Muscle layer of colon (tissue), 2 donors: Measurements from ENCODE around the gene BMP5.

Experiments used
- H3K27ac ChIP-seq: one replicate; pipeline ENCODE4 v1.7.0; 2013; ENCODE audit warnings: low read depth, mild to moderate bottlenecking, low read length, moderate library complexity
- H3K27me3 ChIP-seq, 2 donors: one replicate each; pipeline ENCODE4 v1.7.0; 2013; ENCODE audit warnings: low read length in 2 of 2, mild to moderate bottlenecking in 2 of 2; ENCODE audit not compliant: insufficient read depth in 2 of 2, control insufficient read depth in 1 of 2
- H3K36me3 ChIP-seq: one replicate; pipeline ENCODE4 v1.7.0; 2013; ENCODE audit warnings: mild to moderate bottlenecking, low read length; ENCODE audit not compliant: insufficient read depth
- H3K4me1 ChIP-seq: one replicate; pipeline ENCODE4 v1.7.0; 2013; ENCODE audit warnings: mild to moderate bottlenecking, low read length; ENCODE audit not compliant: insufficient read depth
- H3K4me3 ChIP-seq, 2 donors: one replicate each; pipeline ENCODE4 v1.7.0; 2013; ENCODE audit warnings: low read length in 2 of 2, low read depth in 1 of 2, mild to moderate bottlenecking in 1 of 2, moderate library complexity in 1 of 2
- H3K9ac ChIP-seq: one replicate; pipeline ENCODE4 v1.7.0; 2013; ENCODE audit warnings: low read length
- H3K9me3 ChIP-seq: one replicate; pipeline ENCODE4 v1.7.0; 2013; ENCODE audit warnings: mild to moderate bottlenecking, low read length
- donor health status: abdominal sarcoma.
- donor health status: Adenocarcinoma of cecum.

The BMP5 gene

DNA sequence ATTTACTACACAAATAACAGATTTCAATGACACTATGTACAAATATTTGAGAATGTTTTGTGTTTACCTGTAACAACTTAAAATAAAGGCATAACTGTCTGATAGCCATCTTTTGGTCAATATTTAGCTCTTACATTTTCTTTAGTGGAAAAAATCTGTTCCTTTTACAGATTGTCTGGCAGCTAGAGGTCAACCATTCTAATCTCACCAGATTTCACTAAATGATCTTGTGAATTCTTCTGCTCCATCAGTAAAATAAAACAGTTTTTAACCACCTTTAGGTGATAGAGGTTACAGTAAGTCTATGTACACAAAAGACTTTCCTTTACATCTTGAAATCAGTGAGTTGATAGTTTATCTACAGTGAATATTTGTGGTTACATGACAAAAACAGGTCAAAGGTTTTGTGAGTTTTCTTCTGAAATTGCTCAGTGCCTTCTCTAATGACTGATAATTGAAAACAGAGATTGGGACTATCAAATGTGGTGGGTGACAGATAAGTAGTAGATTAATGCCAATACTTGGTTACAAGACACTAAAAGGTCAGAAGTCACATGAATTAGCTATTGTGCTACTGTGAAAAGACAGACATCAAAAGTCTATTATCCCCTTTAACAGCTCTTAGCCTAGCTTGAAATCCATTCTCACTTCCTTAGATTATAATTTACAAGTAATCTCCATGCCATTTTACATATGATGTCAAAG is 47.4 kb downstream of the BMP5 start:
- H3K9ac ChIP-seq: no peak overlapping the region
- no peak overlapping the region for H3K27ac ChIP-seq
- no peaks in the 10 kb centered on the region for H3K27me3 ChIP-seq
- H3K4me1 ChIP-seq: peaks cover 18% of the 10 kb centered on the region
- no peaks in the 10 kb centered on the region for H3K9me3 ChIP-seq
- no peaks in the 10 kb centered on the region for H3K36me3 ChIP-seq
- H3K4me3 ChIP-seq: no peak overlapping the region

DNA sequence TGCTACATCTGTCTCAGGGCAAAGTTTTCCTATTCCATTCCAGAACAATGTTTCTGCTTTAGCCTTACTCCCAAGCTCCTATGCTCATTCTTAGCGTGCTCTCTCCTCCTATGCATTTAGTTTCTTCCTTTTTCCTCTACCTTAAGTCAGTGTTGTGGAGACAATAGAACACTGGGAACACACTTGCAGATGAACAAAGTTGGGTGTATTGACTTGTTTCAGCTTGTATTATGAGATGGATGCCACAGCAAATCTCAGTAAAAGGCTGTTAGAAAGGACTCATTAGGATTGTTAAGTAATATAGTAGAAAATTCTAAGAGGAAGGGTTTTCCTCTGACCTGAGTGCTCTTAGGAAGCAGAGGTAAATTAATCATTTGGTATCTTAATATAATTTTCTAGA is 48.4 kb downstream of the BMP5 start:
- Histone ChIP-seq H3K4me3 (no peak overlapping the region), H3K9ac (no peak overlapping the region), H3K9me3 (no peaks in the 10 kb centered on the region), H3K36me3 (no peaks in the 10 kb centered on the region), H3K27ac (no peak overlapping the region), H3K4me1 (peaks cover 18% of the 10 kb centered on the region), H3K27me3 (no peaks in the 10 kb centered on the region)

DNA sequence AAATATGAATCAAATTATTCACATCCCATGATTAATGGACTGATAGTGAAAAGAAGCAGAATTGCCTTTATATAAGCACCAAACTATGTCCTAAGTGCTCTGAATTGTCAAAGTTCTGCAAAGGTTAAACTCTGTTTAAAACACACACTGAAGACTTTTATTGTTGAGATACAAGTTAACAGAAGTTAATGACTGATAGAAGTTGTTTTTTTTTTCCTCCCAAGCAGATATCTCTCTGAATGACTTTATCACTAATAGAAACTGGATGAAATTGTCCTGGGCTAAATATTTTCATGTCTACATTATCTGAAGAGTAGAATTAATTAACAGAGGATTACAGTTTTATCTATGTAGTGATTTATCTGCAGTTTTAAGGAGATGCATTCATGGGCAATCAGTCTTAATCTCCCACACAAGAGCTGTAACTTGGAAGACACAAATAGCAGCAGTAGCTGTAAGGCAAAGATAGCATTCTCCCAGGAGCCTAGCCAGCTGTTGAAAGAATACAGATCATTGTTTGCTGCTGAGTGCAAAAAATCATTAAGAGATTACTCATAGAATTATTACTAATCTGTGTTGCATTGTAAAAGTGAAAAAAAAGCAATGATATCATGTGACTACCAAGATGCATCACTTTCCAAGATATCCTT is 49.9 kb downstream of the BMP5 start:
- H3K9me3 ChIP-seq: no peaks in the 10 kb centered on the region
- H3K9ac ChIP-seq: no peak overlapping the region
- H3K27me3 ChIP-seq: no peaks in the 10 kb centered on the region
- no peaks in the 10 kb centered on the region for H3K36me3 ChIP-seq
- peaks cover 18% of the 10 kb centered on the region for H3K4me1 ChIP-seq
- no peak overlapping the region for H3K27ac ChIP-seq
- no peak overlapping the region for H3K4me3 ChIP-seq

DNA sequence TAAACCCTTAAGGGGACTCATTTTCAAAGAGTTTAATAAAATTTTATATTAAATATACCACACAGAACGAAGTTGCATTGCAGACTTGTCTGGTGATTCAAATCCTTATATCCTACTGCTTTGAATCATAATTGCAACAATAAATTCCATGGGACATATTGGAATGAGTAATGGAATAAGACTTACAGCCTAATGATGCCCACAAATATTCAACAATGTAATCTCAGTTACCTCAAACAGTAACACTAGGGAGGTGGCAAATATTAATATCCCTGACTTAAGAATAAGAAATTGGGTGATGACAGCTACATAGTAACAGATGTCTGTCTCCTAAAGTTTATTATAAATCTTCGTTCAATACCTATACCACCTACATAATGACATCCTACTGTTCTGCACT is 52.6 kb downstream of the BMP5 start:
- Histone ChIP-seq H3K9ac (no peak overlapping the region), H3K27me3 (no peaks in the 10 kb centered on the region), H3K27ac (no peak overlapping the region), H3K4me1 (peaks cover 18% of the 10 kb centered on the region), H3K9me3 (no peaks in the 10 kb centered on the region), H3K4me3 (no peak overlapping the region), H3K36me3 (no peaks in the 10 kb centered on the region)

DNA sequence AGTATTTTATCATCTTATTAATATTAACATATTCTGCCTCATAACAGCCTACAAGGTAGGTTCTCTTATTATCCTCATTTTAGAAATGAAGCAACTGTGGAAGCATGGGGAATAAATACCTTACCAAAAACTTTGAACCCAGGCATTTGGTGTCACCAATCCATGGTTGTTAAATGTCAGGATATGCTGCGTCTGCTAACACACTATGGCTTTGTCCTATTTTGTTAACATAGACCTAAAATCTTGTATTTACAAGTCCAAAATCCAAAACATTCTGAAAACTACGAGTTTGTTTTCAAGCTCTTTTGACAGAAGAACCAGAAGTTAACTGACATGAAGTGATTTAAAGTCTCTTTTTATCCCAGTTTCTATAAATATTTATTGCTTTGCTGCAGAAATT is 53.4 kb downstream of the BMP5 start:
- H3K9ac ChIP-seq: no peak overlapping the region
- H3K36me3 ChIP-seq: no peaks in the 10 kb centered on the region
- H3K4me3 ChIP-seq: no peak overlapping the region
- no peaks in the 10 kb centered on the region for H3K9me3 ChIP-seq
- H3K27me3 ChIP-seq: no peaks in the 10 kb centered on the region
- peaks cover 18% of the 10 kb centered on the region for H3K4me1 ChIP-seq
- H3K27ac ChIP-seq: no peak overlapping the region

DNA sequence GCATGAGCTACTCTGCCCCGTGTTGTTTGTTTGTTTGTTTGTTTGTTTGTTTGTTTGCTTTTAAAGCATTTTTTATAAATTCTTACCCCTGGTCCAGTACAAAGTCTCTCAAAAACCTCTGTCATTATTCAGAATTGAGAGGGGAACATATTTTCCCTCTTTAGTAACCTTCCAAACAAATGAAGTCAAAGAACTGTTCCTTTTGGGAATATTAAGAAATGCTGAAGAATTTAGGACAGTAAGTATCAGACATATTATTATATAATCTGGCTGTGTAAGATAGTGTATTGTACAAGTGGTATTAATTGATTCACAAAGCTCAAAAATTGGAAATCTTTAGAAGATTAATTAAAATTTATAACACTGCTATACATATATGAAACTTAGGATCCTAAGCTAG is 54.7 kb downstream of the BMP5 start:
- Histone ChIP-seq H3K27ac (no peak overlapping the region), H3K9ac (no peak overlapping the region), H3K27me3 (no peaks in the 10 kb centered on the region), H3K4me3 (no peak overlapping the region), H3K9me3 (no peaks in the 10 kb centered on the region), H3K4me1 (peaks cover 15% of the 10 kb centered on the region), H3K36me3 (no peaks in the 10 kb centered on the region)

DNA sequence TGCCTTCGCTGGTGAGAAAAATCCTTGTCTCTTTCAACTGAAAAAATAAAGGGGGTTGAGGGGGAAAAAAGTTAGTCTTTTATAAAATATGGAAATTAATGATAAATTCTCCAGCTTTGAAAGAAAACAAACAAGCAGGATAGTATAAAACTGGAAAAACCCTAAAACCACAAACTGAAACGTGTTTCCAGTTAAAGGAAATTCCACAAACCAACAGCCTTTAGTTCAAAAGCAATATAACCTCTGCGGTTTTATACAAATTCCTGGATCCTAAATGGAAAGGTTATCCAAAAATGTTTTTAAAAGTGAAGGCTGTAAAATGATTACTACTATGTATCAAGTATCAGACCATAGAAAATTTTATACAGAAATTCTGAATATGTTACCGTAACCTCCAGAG is 55.6 kb downstream of the BMP5 start:
- Histone ChIP-seq H3K27ac (no peak overlapping the region), H3K4me1 (peaks cover 6% of the 10 kb centered on the region), H3K27me3 (no peaks in the 10 kb centered on the region), H3K4me3 (no peak overlapping the region), H3K36me3 (no peaks in the 10 kb centered on the region), H3K9me3 (no peaks in the 10 kb centered on the region), H3K9ac (no peak overlapping the region)

DNA sequence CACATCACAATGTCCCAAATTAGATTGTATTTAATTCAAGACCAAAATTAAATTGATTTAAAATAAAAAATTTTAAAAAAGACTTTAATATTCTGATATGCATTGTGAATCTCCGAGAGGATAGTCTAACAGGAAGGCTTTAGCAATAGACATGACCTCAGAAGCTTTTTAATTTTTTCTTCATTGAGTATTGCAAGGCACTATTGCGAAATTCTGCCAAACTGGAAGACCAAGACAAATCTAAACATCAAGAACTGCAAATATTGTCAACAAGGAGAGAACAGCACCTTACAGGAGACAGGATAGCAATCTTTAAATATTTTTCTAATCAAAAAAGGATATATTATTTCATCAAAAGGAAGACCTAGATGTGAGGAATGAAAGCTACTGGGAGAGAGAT is 56.9 kb downstream of the BMP5 start:
- H3K27ac ChIP-seq: no peak overlapping the region
- H3K27me3 ChIP-seq: no peaks in the 10 kb centered on the region
- no peaks in the 10 kb centered on the region for H3K36me3 ChIP-seq
- H3K9ac ChIP-seq: no peak overlapping the region
- H3K4me3 ChIP-seq: no peak overlapping the region
- H3K4me1 ChIP-seq: no peaks in the 10 kb centered on the region
- H3K9me3 ChIP-seq: no peaks in the 10 kb centered on the region

DNA sequence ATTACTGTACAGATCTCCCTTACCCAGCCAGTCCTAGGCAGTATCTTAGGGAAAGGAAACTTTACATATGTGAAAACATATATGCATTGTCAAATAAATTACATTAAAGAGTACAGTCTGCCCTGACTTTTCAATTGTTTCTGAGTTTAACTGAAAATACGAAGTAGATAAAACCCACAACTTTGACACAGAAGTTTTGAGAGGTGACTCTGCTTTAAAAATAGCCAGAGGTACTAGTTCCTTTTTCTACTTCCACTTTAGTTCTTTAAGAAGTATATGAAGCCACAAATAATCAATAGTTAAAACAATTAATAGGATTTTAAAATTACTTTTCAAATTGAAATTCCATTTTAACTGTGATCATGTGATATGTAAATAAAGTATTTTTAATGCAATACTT is 62.9 kb downstream of the BMP5 start:
- Histone ChIP-seq H3K4me1 (no peaks in the 10 kb centered on the region), H3K27ac (no peak overlapping the region), H3K36me3 (no peaks in the 10 kb centered on the region), H3K27me3 (no peaks in the 10 kb centered on the region), H3K9me3 (no peaks in the 10 kb centered on the region), H3K4me3 (no peak overlapping the region), H3K9ac (no peak overlapping the region)

DNA sequence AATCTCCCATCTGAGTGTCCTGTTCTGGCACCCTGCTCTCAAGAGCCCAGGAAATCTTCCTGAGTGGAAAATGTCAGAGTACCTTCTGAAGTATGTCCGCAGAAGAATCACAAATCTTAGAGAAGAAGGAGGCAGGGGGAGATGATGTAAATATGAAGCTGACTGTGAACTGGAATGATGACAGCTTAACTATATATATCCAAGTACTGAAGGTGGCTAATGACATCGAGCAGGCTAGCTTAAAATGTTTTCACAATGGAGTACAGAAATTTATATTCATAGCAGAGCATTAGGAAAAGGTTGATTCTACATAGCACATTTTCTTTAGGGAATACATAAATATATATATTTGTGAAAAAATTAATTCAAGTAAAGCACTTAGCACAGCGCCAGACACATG is 64.3 kb downstream of the BMP5 start:
- Histone ChIP-seq H3K36me3 (no peaks in the 10 kb centered on the region), H3K4me1 (no peaks in the 10 kb centered on the region), H3K27me3 (no peaks in the 10 kb centered on the region), H3K27ac (no peak overlapping the region), H3K9ac (no peak overlapping the region), H3K9me3 (no peaks in the 10 kb centered on the region), H3K4me3 (no peak overlapping the region)

DNA sequence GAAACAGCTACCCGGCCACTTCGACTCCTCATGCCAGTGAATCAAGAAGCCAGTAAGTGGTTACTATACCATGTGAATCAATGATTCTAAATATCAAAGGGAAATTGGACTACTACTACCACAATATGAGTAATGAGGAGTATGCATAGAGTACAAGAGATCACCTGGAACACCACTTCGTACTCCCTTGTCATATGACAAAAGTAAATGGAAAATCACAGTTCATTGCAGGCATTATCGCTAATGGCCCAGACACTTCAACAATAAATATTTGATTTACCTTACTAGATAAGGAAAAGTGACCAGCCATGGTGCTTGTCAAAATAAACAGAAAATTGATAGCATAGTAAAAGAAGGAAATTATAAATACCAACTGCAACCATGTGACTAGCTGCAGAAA is 73.1 kb downstream of the BMP5 start:
- no peak overlapping the region for H3K27ac ChIP-seq
- no peak overlapping the region for H3K4me3 ChIP-seq
- H3K4me1 ChIP-seq: no peaks in the 10 kb centered on the region
- H3K36me3 ChIP-seq: no peaks in the 10 kb centered on the region
- no peaks in the 10 kb centered on the region for H3K9me3 ChIP-seq
- H3K27me3 ChIP-seq: no peaks in the 10 kb centered on the region
- H3K9ac ChIP-seq: no peak overlapping the region

DNA sequence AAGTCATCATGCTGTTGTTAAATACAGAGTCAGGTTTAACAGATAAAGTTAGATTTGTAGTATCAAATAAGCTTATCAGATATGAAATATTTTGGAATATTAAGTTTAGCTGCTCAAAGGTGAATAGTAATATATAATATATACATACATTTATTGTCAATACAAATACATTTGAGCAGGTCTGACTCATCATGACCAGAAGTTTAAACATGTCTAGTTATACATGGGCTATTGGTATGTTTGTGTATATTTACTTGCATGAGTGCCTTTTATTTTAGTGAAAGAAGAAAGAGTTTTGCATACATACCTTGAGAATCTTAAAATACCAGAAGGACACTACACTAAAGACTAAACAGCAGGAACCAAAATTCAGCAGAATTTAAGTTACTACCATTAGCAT is 76.8 kb downstream of the BMP5 start:
- Histone ChIP-seq H3K9ac (no peak overlapping the region), H3K36me3 (no peaks in the 10 kb centered on the region), H3K9me3 (no peaks in the 10 kb centered on the region), H3K4me1 (no peaks in the 10 kb centered on the region), H3K27me3 (no peaks in the 10 kb centered on the region), H3K4me3 (no peak overlapping the region), H3K27ac (no peak overlapping the region)
